ENCODE measurements around the gene MEF2D. TPM values are rescaled to one million over a fixed set of nuclear protein-coding genes. Genes with fewer than 3 reads are reported as not detected.

The MEF2D gene
- total RNA-seq, 1 experiment from 2014 or later = 22.3 TPM

- Histone ChIP-seq H3K4me2 (ENCODE audit: low read depth, low read length, poor library complexity, severe bottlenecking) (peak overlapping the region; percentile 37), H3K36me3 (ENCODE audit: insufficient read depth, low read length) (no peaks in the 10 kb centered on the region), H3K9me2 (replicated peaks; ENCODE audit: insufficient read depth, low read length) (no peaks in the 10 kb centered on the region), H2AFZ (ENCODE audit: low read length) (peak overlapping the region; percentile 30; the same call in 1 of the 2 replicates), H3K79me2 (ENCODE audit: low read length) (no peaks in the 10 kb centered on the region), H3K4me3 (ENCODE audit: low read length) (peak overlapping the region; percentile 37; the same call in 1 of the 2 replicates), H3K4me1 (ENCODE audit: low read length) (peaks cover 37% of the 10 kb centered on the region), H3K9ac (ENCODE audit: low read length) (peak overlapping the region; percentile 51), H3K27me3 (ENCODE audit: low read length) (no peaks in the 10 kb centered on the region), H3K9me3 (ENCODE audit: low read length) (no peaks in the 10 kb centered on the region), H4K20me1 (ENCODE audit: insufficient read depth, low read depth, low read length) (no peaks in the 10 kb centered on the region), H3K27ac (ENCODE audit: low read length) (no peak overlapping the region)
- DNase-seq = peak; percentile 41
Measured at GRCh38 chr1:156508205-156508954, 7.8 kb upstream of the MEF2D start.

- peak; percentile 40 for DNase-seq
- H3K79me2 ChIP-seq (ENCODE audit: low read length) = no peaks in the 10 kb centered on the region
- H3K9me3 ChIP-seq (ENCODE audit: low read length) = no peaks in the 10 kb centered on the region
- H3K36me3 ChIP-seq (ENCODE audit: insufficient read depth, low read length) = no peaks in the 10 kb centered on the region
- H3K4me3 ChIP-seq (ENCODE audit: low read length) = no peak overlapping the region
- H3K4me2 ChIP-seq (ENCODE audit: low read depth, low read length, poor library complexity, severe bottlenecking) = no peak overlapping the region
- no peaks in the 10 kb centered on the region for H4K20me1 ChIP-seq (ENCODE audit: insufficient read depth, low read depth, low read length)
- H3K27ac ChIP-seq (ENCODE audit: low read length) = no peak overlapping the region
- H2AFZ ChIP-seq (ENCODE audit: low read length) = no peak overlapping the region
- no peak overlapping the region for H3K9ac ChIP-seq (ENCODE audit: low read length)
- no peaks in the 10 kb centered on the region for H3K9me2 ChIP-seq (replicated peaks; ENCODE audit: insufficient read depth, low read length)
- no peaks in the 10 kb centered on the region for H3K27me3 ChIP-seq (ENCODE audit: low read length)
- peaks cover 56% of the 10 kb centered on the region for H3K4me1 ChIP-seq (ENCODE audit: low read length)
Measured at GRCh38 chr1:156506450-156506849, 5.9 kb upstream of the MEF2D start.

- H2AFZ ChIP-seq (ENCODE audit: low read length) = no peak overlapping the region
Measured at GRCh38 chr1:156505679-156506298, 5.2 kb upstream of the MEF2D start.

GRCh38 chr1:156504821-156505678 lies 4.5 kb upstream of the MEF2D start:
- Histone ChIP-seq H3K9ac (ENCODE audit: low read length) (peak overlapping the region; percentile 85), H3K36me3 (ENCODE audit: insufficient read depth, low read length) (no peaks in the 10 kb centered on the region), H4K20me1 (ENCODE audit: insufficient read depth, low read depth, low read length) (no peaks in the 10 kb centered on the region), H3K27ac (ENCODE audit: low read length) (peak overlapping the region; percentile 99), H3K27me3 (ENCODE audit: low read length) (no peaks in the 10 kb centered on the region), H2AFZ (ENCODE audit: low read length) (no peak overlapping the region), H3K9me2 (replicated peaks; ENCODE audit: insufficient read depth, low read length) (no peaks in the 10 kb centered on the region), H3K4me1 (ENCODE audit: low read length) (peaks cover 62% of the 10 kb centered on the region), H3K4me2 (ENCODE audit: low read depth, low read length, poor library complexity, severe bottlenecking) (peak overlapping the region; percentile 90), H3K4me3 (ENCODE audit: low read length) (peak overlapping the region; percentile 70), H3K79me2 (ENCODE audit: low read length) (peaks cover 5% of the 10 kb centered on the region), H3K9me3 (ENCODE audit: low read length) (no peaks in the 10 kb centered on the region)
- peak; percentile 99 for DNase-seq

More at GRCh38 chr1:156505679-156506298, 5.2 kb upstream of the MEF2D start:
- DNase-seq = no peak
- peak overlapping the region; percentile 90 for H3K4me2 ChIP-seq (ENCODE audit: low read depth, low read length, poor library complexity, severe bottlenecking)
- H3K9me2 ChIP-seq (replicated peaks; ENCODE audit: insufficient read depth, low read length) = no peaks in the 10 kb centered on the region
- H3K4me1 ChIP-seq (ENCODE audit: low read length) = peaks cover 62% of the 10 kb centered on the region
- no peaks in the 10 kb centered on the region for H3K79me2 ChIP-seq (ENCODE audit: low read length)
- H3K4me3 ChIP-seq (ENCODE audit: low read length) = no peak overlapping the region; the same call in 1 of the 2 replicates
- H3K9me3 ChIP-seq (ENCODE audit: low read length) = no peaks in the 10 kb centered on the region
- no peaks in the 10 kb centered on the region for H3K27me3 ChIP-seq (ENCODE audit: low read length)
- no peaks in the 10 kb centered on the region for H4K20me1 ChIP-seq (ENCODE audit: insufficient read depth, low read depth, low read length)
- peak overlapping the region; percentile 99 for H3K27ac ChIP-seq (ENCODE audit: low read length)
- H3K9ac ChIP-seq (ENCODE audit: low read length) = 0 out of 2 replicates have a peak overlapping the region, but pooled peaks have one; percentile 49
- H3K36me3 ChIP-seq (ENCODE audit: insufficient read depth, low read length) = no peaks in the 10 kb centered on the region

- H3K36me3 ChIP-seq (ENCODE audit: insufficient read depth, low read length) = no peaks in the 10 kb centered on the region
- peak overlapping the region; percentile 70 for H3K4me3 ChIP-seq (ENCODE audit: low read length)
- H3K4me2 ChIP-seq (ENCODE audit: low read depth, low read length, poor library complexity, severe bottlenecking) = peak overlapping the region; percentile 90
- no peaks in the 10 kb centered on the region for H3K9me3 ChIP-seq (ENCODE audit: low read length)
- H3K4me1 ChIP-seq (ENCODE audit: low read length) = peaks cover 62% of the 10 kb centered on the region
- H3K9ac ChIP-seq (ENCODE audit: low read length) = peak overlapping the region; percentile 85
- H3K9me2 ChIP-seq (replicated peaks; ENCODE audit: insufficient read depth, low read length) = no peaks in the 10 kb centered on the region
- no peak overlapping the region for H2AFZ ChIP-seq (ENCODE audit: low read length)
- H3K79me2 ChIP-seq (ENCODE audit: low read length) = peaks cover 11% of the 10 kb centered on the region
- H3K27me3 ChIP-seq (ENCODE audit: low read length) = no peaks in the 10 kb centered on the region
- no peaks in the 10 kb centered on the region for H4K20me1 ChIP-seq (ENCODE audit: insufficient read depth, low read depth, low read length)
- H3K27ac ChIP-seq (ENCODE audit: low read length) = peak overlapping the region; percentile 99
- DNase-seq = peak; percentile 79
Measured at GRCh38 chr1:156504438-156504813, 3.9 kb upstream of the MEF2D start.

- peak overlapping the region; percentile 58; the same call in 1 of the 2 replicates for H2AFZ ChIP-seq (ENCODE audit: low read length)
- DNase-seq = peak; percentile 62
- peak overlapping the region; percentile 85 for H3K9ac ChIP-seq (ENCODE audit: low read length)
- peak overlapping the region; percentile 90 for H3K4me2 ChIP-seq (ENCODE audit: low read depth, low read length, poor library complexity, severe bottlenecking)
- peak overlapping the region; percentile 99 for H3K27ac ChIP-seq (ENCODE audit: low read length)
- no peaks in the 10 kb centered on the region for H3K9me3 ChIP-seq (ENCODE audit: low read length)
- H3K79me2 ChIP-seq (ENCODE audit: low read length) = peaks cover 17% of the 10 kb centered on the region
- no peaks in the 10 kb centered on the region for H3K36me3 ChIP-seq (ENCODE audit: insufficient read depth, low read length)
- H3K9me2 ChIP-seq (replicated peaks; ENCODE audit: insufficient read depth, low read length) = no peaks in the 10 kb centered on the region
- no peaks in the 10 kb centered on the region for H3K27me3 ChIP-seq (ENCODE audit: low read length)
- H3K4me1 ChIP-seq (ENCODE audit: low read length) = peaks cover 66% of the 10 kb centered on the region
- H3K4me3 ChIP-seq (ENCODE audit: low read length) = peak overlapping the region; percentile 70
- peaks cover 4% of the 10 kb centered on the region; the same call in 1 of the 2 replicates for H4K20me1 ChIP-seq (ENCODE audit: insufficient read depth, low read depth, low read length)
Measured at GRCh38 chr1:156503698-156504437, 3.3 kb upstream of the MEF2D start.

GRCh38 chr1:156502894-156503697 lies 2.5 kb upstream of the MEF2D start:
- peaks cover 5% of the 10 kb centered on the region; the same call in 1 of the 2 replicates for H4K20me1 ChIP-seq (ENCODE audit: insufficient read depth, low read depth, low read length)
- peak overlapping the region; percentile 31; the same call in 1 of the 2 replicates for H3K9ac ChIP-seq (ENCODE audit: low read length)
- H2AFZ ChIP-seq (ENCODE audit: low read length) = peak overlapping the region; percentile 32; the same call in 1 of the 2 replicates
- H3K27ac ChIP-seq (ENCODE audit: low read length) = peak overlapping the region; percentile 99
- H3K4me3 ChIP-seq (ENCODE audit: low read length) = no peak overlapping the region
- no peaks in the 10 kb centered on the region for H3K36me3 ChIP-seq (ENCODE audit: insufficient read depth, low read length)
- no peaks in the 10 kb centered on the region for H3K9me3 ChIP-seq (ENCODE audit: low read length)
- H3K79me2 ChIP-seq (ENCODE audit: low read length) = peaks cover 24% of the 10 kb centered on the region
- no peaks in the 10 kb centered on the region for H3K27me3 ChIP-seq (ENCODE audit: low read length)
- H3K4me1 ChIP-seq (ENCODE audit: low read length) = peaks cover 69% of the 10 kb centered on the region
- peak overlapping the region; percentile 90 for H3K4me2 ChIP-seq (ENCODE audit: low read depth, low read length, poor library complexity, severe bottlenecking)
- peak; percentile 44 for DNase-seq
- H3K9me2 ChIP-seq (replicated peaks; ENCODE audit: insufficient read depth, low read length) = no peaks in the 10 kb centered on the region

Data from Karpas-422 (cell line).